GM12878 (cell line): ENCODE results near the gene PSMD1. TPM values are rescaled to one million over a fixed set of nuclear protein-coding genes. Genes with fewer than 3 reads are reported as not detected.

Source experiments
- ATAC-seq: fragments of 200-7000 bp; cut with Tn5 transposase; 3 replicates; pipeline ENCODE4 v1.9.1; 2020; ENCODE audit warnings: mild to moderate bottlenecking, moderate library complexity
- BruUV-seq: library from RNA; stranded (reverse); fragments of 400-500 nt; replicated peaks from 2 replicates; lab custom pipeline; 2021; lab: Mats Ljungman, UMichigan
- CTCF ChIA-PET: fragments of 300-600 bp; sonication (Branson Sonifier 250); formaldehyde crosslinking; extraction: SDS; loops from one replicate; lab custom pipeline; 2021; ENCODE audit warnings: inconsistent platforms; lab: Yijun Ruan, JAX
- POLR2A ChIA-PET: fragments of 350-600 bp; formaldehyde crosslinking; extraction: SDS; loops from one replicate; lab custom pipeline; 2021; ENCODE audit warnings: inconsistent platforms; lab: Charles Lee
- RAD21 ChIA-PET: fragments of 300-600 bp; sonication (Branson Sonifier 250); formaldehyde crosslinking; loops from one replicate; lab custom pipeline; 2023; ENCODE audit warnings: antibody characterized with exemption; ENCODE audit not compliant: unreplicated experiment; lab: Charles Lee
- SMC1A ChIA-PET: fragments of 300-600 bp; sonication (Branson Sonifier 250); formaldehyde crosslinking; loops from one replicate; lab custom pipeline; 2023; ENCODE audit not compliant: unreplicated experiment, uncharacterized antibody; lab: Charles Lee
- DNase-seq: peaks from one replicate; pipeline ENCODE4 v3.0.0-alpha.2; 2011; ENCODE audit warnings: low read depth, low spot score
- FAIRE-seq: peaks from 3 replicates; lab custom pipeline; 2011; peaks lifted over from hg19 to GRCh38; lab: Jason Lieb, UNC
- H2AFZ ChIP-seq: 2 replicates; pipeline ENCODE4 v1.6.0; 2011; ENCODE audit warnings: low read depth, low read length, control low read depth; ENCODE audit not compliant: control insufficient read depth
- H3K27ac ChIP-seq: 2 replicates; pipeline ENCODE4 v1.5.1; 2011; ENCODE audit warnings: control low read depth; ENCODE audit not compliant: control insufficient read depth, insufficient read depth
- H3K27me3 ChIP-seq, 2 experiments: replicated peaks in 1 of 2; 2 replicates each; pipeline versions ENCODE4 v1.6.0 to v1.6.1; 2011; ENCODE audit warnings: low read length in 1 of 2; ENCODE audit not compliant: control insufficient read depth in 2 of 2, insufficient read depth in 2 of 2
- H3K36me3 ChIP-seq, 2 experiments: 2 replicates each; pipeline ENCODE4 v1.5.1; 2011; ENCODE audit warnings: low read length in 1 of 2; ENCODE audit not compliant: control insufficient read depth in 2 of 2, insufficient read depth in 2 of 2
- H3K4me1 ChIP-seq: 2 replicates; pipeline ENCODE4 v1.6.1; 2011; ENCODE audit warnings: mild to moderate bottlenecking, low read length, moderate library complexity, mixed read lengths; ENCODE audit not compliant: control insufficient read depth, insufficient read depth
- H3K4me2 ChIP-seq: 2 replicates; pipeline ENCODE4 v1.6.0; 2011; ENCODE audit warnings: control low read depth; ENCODE audit not compliant: control insufficient read depth, insufficient read depth
- H3K4me3 ChIP-seq: fragments of 200-600 bp; sonication (generic); 2 replicates; pipeline ENCODE4 v1.5.1; 2016
- H3K79me2 ChIP-seq: 2 replicates; pipeline ENCODE4 v1.6.0; 2011; ENCODE audit warnings: low read length; ENCODE audit not compliant: control insufficient read depth, insufficient read depth
- H3K9ac ChIP-seq: 2 replicates; pipeline ENCODE4 v1.8.0; 2011; ENCODE audit warnings: low read length, control low read depth, mixed read lengths; ENCODE audit not compliant: control insufficient read depth, insufficient read depth
- H3K9me3 ChIP-seq: replicated peaks from 3 replicates; pipeline ENCODE4 v1.5.1; 2011; ENCODE audit warnings: mild to moderate bottlenecking, low read length; ENCODE audit not compliant: control insufficient read depth, insufficient read depth
- H4K20me1 ChIP-seq: 2 replicates; pipeline ENCODE4 v1.6.0; 2011; ENCODE audit not compliant: control insufficient read depth, insufficient read depth
- CTCF ChIP-seq, 3 experiments: IDR thresholded peaks in 2 of 3; conservative IDR thresholded peaks in 1 of 3; 2 replicates each; pipeline ENCODE4 v1.5.1; 2011; ENCODE audit warnings: low read depth in 3 of 3, low read length in 3 of 3, mild to moderate bottlenecking in 3 of 3, control low read depth in 2 of 3, moderate library complexity in 2 of 3, inconsistent platforms in 1 of 3, mixed read lengths in 1 of 3; ENCODE audit not compliant: control insufficient read depth in 2 of 3, insufficient read depth in 1 of 3; ENCODE audit errors: extremely low read depth in 1 of 3
- DPF2 ChIP-seq: fragments of 450-650 bp; IDR thresholded peaks from 2 replicates; pipeline ENCODE4 v1.6.1; 2017; ENCODE audit warnings: mild to moderate bottlenecking
- IRF4 ChIP-seq: IDR thresholded peaks from 2 replicates; pipeline ENCODE4 v1.6.1; 2011; ENCODE audit warnings: low read depth, low read length
- PML ChIP-seq: IDR thresholded peaks from 2 replicates; pipeline ENCODE4 v1.6.1; 2012; ENCODE audit warnings: low read length, inconsistent platforms
- SMC3 ChIP-seq: IDR thresholded peaks from 2 replicates; pipeline ENCODE4 v1.6.1; 2011; ENCODE audit warnings: low read length, improper control_type of control experiment, borderline replicate concordance
- WGBS: methylation state at CpG from one replicate; pipeline ENCODE4 v1.1.6; 2016; ENCODE audit warnings: low lambda C conversion rate; ENCODE audit not compliant: insufficient replicate concordance, insufficient coverage; ENCODE audit errors: missing lambda C conversion rate; 5-methylcytosine and 5-hydroxymethylcytosine counted together
- in situ Hi-C: fragments of 300-500 bp; cut with MboI; formaldehyde crosslinking; loops from 9 replicates; pipeline ENCODE4 v1.14.3; 2018; ENCODE audit warnings: mixed read lengths
- intact Hi-C: fragments of 100-400 bp; cut with micrococcal nuclease; formaldehyde crosslinking; loops from one replicate; pipeline ENCODE4 v1.14.2; 2022; ENCODE audit not compliant: unreplicated experiment
- polyA plus RNA-seq, 11 experiments: library from polyadenylated mRNA; depleted of rRNA in 4 of 11; unstranded in 6 of 11; stranded (reverse) in 5 of 11; fragments of >200 nt; fragmentation: Nextera tagmentation in 4 of 11; fragmentation: Illumina TruSeq in 1 of 11; extraction: Ambion mirVana in 4 of 11; extraction: Trizol in 1 of 11; gene quantifications; 1 replicate in 1 of 11; 2 replicates in 10 of 11; pipeline versions ENCODE4 v1.2.1 to v1.2.3, GENCODE V29; 2011 to 2016; ENCODE audit warnings: inconsistent platforms in 2 of 11, missing spikeins in 2 of 11, low read depth in 1 of 11
- total RNA-seq, 4 experiments: library from RNA; depleted of rRNA in 3 of 4; stranded (reverse); fragments of >200 nt in 3 of 4; fragmentation: Illumina TruSeq in 1 of 4; extraction: Trizol in 1 of 4; gene quantifications; 2 replicates each; pipeline versions ENCODE4 v1.2.1 to v1.2.3, GENCODE V29; 2013 to 2021
- TF ChIP-seq, protein P1 (sequence below): fragments of 450-650 bp; IDR thresholded peaks from 2 replicates; pipeline ENCODE4 v1.6.1; 2017; ENCODE audit warnings: mild to moderate bottlenecking, low read depth, inconsistent platforms; ENCODE audit not compliant: poor library complexity, severe bottlenecking

Gene PSMD1
- total and polyA plus RNA-seq, 10 of the 15 experiments (the other 5 are each of a cell fraction or from before 2014, with no cell fraction given): 87.4 to 220 (median 139) TPM

- ChIA-PET RAD21 (interaction anchor here (1.0 kb wide), 1 partner anchor 64 kb away, joined by 3 read pairs; no protein-coding TSS in a partner anchor), CTCF (interaction anchor here (0.6 to 1.1 kb wide), 3 partner anchors 9 to 61 kb away, joined by 3 to 4 read pairs (median 3); no protein-coding TSS in a partner anchor), POLR2A (no interaction called here), SMC1A (interaction anchor here (0.8 to 1.2 kb wide), 2 partner anchors 21 to 38 kb away, joined by 3 to 5 read pairs; no protein-coding TSS in a partner anchor)
- Histone ChIP-seq H2AFZ (no peak overlapping the region; the same call in none of the 2 replicates), H3K79me2 (no peaks in the 10 kb centered on the region), H3K4me3 (no peak overlapping the region), H3K27me3 (no peaks in the 10 kb centered on the region), H3K9ac (no peak overlapping the region), H3K36me3 (no peaks in the 10 kb centered on the region), H4K20me1 (no peaks in the 10 kb centered on the region), H3K4me1 (no peaks in the 10 kb centered on the region), H3K4me2 (no peak overlapping the region), H3K9me3 (no peaks in the 10 kb centered on the region), H3K27ac (no peak overlapping the region)
- WGBS: 28% methylated on average over 42 of the region's 42 CpGs
- no peak for TF ChIP-seq DPF2
- FAIRE-seq (no peak), DNase-seq (no peak), ATAC-seq (peak; percentile 33)
- intact Hi-C loops: loop anchor here (10.0 kb wide), 1 partner anchor 86 kb away; no protein-coding TSS in a partner anchor
- BruUV-seq: no TSS peak
- in situ Hi-C loops: no loop called here
Observed at GRCh38 chr2:231190531-231191197, 134.0 kb downstream of the PSMD1 start.

DNA sequence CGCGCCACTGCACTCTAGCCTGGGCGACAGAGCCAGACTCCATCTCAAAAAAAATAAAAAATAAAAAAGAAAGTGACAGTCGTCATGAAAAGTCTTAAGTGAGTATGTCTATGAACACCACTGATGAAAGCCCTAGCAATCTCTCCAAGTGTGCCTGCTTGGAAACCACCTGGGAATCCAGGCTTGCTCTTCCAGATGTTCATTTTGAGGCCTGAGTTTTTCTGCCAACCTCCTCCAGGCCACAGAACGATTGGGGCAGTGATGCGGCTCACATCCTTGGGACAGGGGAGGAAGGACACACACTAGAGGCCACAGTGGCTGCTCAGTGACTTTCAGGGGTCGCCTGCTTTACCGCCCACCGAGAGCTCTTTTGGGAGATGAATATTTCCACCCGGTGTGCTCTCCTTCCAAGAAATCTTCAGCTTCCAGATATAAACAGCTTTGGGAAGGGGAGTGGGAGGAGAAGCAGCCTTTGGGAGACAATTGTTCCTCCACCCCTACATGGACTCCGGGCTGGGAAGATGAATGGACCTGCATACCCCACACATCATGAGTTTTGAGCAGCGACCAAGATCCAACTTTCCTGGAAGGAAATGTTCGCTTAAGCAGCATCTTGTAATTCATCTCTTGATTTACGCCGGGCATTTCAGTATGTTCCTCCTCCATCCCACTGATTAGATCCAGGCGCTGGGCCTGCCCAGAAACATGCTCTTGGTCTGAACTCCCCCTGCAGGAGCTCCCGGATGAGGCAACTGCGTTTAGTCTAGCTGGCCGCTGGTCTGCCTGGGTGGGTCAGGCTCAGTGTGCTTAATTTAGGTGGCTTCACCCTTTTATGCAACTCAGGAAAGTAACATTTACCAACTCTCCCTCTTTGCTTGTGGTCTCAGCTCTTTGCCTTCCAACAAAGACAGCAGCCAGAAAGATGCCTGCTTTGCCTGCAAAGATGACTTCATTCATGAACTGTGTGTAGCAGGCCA lies 135.5 kb downstream of the PSMD1 start:
- H3K4me1 ChIP-seq: no peaks in the 10 kb centered on the region
- ChIA-PET CTCF (interaction anchor here (0.8 to 4.9 kb wide), 11 partner anchors 8 to 290 kb away, joined by 3 to 66 read pairs (median 3); partner anchors contain the start of gene HTR2B), RAD21 (interaction anchor here (0.7 to 2.9 kb wide), 3 partner anchors 66 to 96 kb away, joined by 3 to 29 read pairs (median 3); no protein-coding TSS in a partner anchor), SMC1A (interaction anchor here (0.6 to 1.6 kb wide), 8 partner anchors 10 to 90 kb away, joined by 3 to 13 read pairs (median 4); no protein-coding TSS in a partner anchor)
- H3K4me3 ChIP-seq: no peak overlapping the region
- in situ Hi-C loops (no loop called here), intact Hi-C loops (loop anchor here (10.0 kb wide), 1 partner anchor 87 kb away; no protein-coding TSS in a partner anchor)
- no TSS peak for BruUV-seq
- H3K4me2 ChIP-seq: no peak overlapping the region
- DNase-seq (no peak), ATAC-seq (peak; percentile 68), FAIRE-seq (no peak)
- H3K27ac ChIP-seq: no peak overlapping the region
- no peaks in the 10 kb centered on the region for H3K36me3 ChIP-seq
- H2AFZ ChIP-seq: no peak overlapping the region
- no peaks in the 10 kb centered on the region for H3K27me3 ChIP-seq
- H3K79me2 ChIP-seq: no peaks in the 10 kb centered on the region
- H3K9me3 ChIP-seq: no peaks in the 10 kb centered on the region
- no peaks in the 10 kb centered on the region for H4K20me1 ChIP-seq
- WGBS: 65% methylated on average over 19 of the region's 19 CpGs
- TF ChIP-seq IRF4 (no peak), CTCF (IDR thresholded peaks at IDR 0.05 in 2 of 3, conservative IDR thresholded peaks at IDR 0.05 in 1 of 3; ENCODE audit: control insufficient read depth in 2 of 3, extremely low read depth in 1 of 3, insufficient read depth in 1 of 3, low read depth in 3 of 3, low read length in 3 of 3) (peak; percentile 15 to 24 (median 18); a peak in 2 of 6 replicates), PML (no peak), SMC3 (peak; percentile 35; the same call in 1 of the 2 replicates)
- TF ChIP-seq, protein P1, sequence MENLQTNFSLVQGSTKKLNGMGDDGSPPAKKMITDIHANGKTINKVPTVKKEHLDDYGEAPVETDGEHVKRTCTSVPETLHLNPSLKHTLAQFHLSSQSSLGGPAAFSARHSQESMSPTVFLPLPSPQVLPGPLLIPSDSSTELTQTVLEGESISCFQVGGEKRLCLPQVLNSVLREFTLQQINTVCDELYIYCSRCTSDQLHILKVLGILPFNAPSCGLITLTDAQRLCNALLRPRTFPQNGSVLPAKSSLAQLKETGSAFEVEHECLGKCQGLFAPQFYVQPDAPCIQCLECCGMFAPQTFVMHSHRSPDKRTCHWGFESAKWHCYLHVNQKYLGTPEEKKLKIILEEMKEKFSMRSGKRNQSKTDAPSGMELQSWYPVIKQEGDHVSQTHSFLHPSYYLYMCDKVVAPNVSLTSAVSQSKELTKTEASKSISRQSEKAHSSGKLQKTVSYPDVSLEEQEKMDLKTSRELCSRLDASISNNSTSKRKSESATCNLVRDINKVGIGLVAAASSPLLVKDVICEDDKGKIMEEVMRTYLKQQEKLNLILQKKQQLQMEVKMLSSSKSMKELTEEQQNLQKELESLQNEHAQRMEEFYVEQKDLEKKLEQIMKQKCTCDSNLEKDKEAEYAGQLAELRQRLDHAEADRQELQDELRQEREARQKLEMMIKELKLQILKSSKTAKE: no peak
- TF ChIP-seq, all 136 proteins: peak for 2
- no peak overlapping the region for H3K9ac ChIP-seq
- POLR2A ChIA-PET: no interaction called here
